Activated CD8-positive, alpha-beta memory T cell treated with anti-CD3 and anti-CD28 coated beads, Interleukin-2, amount 50 U/mL, for 48 hours (primary cell): ENCODE measurements around the gene IFNLR1.
A peak's percentile ranks its signal among the peaks of the same experiment; 100 is the strongest.

ENCODE experiments used
- DNase-seq: peaks from one replicate; pipeline ENCODE4 v3.0.0-alpha.2; 2020

IFNLR1 gene

DNA sequence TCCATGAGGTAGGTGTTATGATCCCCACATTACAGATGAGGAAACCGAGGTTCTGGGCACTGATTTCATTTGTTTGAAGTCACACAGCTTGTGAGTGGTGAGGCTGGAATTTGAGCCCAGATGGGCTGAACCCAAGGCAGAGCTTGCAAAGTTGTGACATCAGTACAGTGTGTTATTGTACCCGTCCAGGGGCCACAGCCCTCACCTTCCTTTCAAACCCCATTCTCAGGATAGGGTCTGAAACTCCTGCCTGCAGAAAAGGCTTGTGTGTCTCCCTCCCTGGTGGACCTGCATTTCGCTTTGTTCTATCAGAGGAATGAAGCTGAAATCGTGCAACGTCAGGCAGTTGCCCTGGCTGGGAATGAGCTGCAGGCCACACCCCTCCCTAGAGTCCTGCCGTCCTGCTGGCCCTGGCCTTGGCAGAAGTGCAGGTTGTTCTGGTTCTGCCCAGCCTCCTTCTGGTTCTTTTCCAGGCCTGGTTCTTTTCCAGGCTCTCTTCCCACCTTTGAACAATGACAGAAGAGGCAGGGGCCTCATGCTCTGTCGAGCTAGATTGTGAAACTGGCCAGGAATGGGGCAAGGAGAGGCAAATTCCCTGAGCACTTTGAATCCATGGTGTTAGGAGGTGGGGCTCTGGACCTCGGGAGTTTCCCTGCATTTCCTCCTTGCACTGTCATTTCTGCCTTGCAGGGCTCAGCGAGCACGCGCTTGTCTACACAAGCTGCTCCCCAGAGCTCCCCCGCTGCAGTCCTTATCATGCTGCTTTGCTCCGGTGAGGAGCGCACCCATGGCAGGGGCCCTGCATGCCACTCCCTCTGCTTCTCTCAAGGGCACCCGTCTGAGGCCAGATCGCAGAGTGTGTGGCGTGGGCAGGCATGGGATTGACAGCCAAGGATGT is 67.0 kb downstream of the IFNLR1 start:
- no peak for DNase-seq

DNA sequence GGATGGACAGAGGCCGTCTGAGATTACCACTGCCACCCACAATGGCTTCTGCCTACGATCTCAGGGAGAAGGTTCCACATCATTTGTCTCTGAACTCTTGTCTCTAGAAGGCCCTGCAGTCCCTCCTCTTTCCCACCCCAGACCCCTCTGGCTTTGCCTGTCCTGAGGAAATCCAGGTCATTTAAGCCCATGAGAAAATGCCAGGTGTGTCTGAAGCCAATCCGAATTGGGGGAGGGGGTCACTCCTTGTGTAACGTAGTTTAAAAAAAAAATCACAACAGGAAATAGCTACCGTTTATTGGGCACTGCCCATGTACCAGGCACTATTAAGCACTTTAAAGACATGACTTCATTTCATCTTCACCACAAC is 67.6 kb downstream of the IFNLR1 start:
- no peak for DNase-seq

DNA sequence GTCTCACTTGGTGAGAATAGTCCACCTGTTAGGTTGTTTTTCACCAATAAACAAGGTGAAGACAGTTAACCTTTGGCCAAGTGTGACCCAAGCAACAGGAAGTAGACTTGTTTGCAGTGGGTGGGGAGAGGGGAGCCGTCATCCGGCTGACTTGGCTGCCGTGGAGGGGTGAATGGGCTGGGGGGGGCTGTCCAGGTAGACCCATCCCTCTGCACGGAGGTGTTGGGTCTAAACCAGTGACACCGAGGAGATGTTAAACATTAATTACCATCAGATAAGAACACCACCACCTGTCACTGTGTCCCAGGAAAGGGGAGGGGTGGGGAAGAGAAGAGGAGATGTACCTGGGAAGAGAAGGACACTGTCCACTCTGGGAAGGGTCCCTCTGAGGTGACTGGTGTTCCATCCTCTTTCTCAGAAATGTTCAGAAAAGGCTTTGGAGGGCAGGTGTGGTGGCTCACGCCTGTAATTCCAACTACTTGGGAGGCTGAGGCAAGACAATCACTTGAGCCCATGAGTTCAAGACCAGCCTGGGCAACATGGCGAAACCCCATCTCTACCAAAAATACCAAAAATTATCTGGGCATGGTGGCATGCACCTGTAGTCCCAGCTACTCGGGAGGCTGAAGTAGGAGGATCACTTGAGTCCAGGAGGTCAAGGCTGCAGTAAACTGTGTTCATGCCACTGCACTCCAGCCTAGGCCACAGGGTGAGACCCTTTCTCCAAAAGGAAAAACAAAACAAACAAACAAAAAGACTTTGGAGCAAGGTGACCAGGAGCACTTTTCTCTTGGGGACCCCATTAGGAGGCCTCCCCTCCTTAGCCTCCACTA is 68.5 kb downstream of the IFNLR1 start:
- no peak for DNase-seq

DNA sequence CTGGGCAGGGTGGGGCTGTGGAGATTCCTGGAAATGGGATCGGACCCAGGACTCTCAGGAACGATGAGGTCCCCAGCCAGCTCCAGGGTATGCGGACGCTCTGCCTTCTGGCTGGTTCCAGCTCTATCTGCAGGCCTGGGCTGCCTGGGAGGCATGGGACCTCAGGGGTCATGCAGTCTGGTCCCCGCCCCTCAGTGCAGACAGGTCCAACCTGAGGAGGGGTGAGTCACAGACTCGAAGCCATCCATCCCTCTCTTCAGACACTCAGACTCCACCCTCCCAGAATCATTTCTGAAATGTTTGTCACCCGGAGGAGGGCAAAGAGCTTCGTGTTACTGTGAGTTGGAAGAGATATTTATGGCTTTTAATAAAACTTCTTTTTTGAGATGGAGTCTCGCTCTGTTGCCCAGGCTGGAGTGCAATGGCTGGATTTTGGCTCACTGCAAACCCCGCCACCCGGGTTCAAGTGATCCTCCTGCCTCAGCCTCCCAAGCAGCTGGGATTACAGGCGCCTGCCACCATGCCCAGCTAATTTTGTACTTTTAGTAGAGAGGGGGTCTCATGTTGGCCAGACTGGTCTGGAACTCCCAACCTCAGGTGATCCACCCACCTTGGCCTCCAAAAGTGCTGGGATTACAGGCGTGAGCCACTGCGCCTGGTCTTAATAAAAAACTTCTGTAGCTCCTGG is 69.2 kb downstream of the IFNLR1 start:
- DNase-seq = no peak

DNA sequence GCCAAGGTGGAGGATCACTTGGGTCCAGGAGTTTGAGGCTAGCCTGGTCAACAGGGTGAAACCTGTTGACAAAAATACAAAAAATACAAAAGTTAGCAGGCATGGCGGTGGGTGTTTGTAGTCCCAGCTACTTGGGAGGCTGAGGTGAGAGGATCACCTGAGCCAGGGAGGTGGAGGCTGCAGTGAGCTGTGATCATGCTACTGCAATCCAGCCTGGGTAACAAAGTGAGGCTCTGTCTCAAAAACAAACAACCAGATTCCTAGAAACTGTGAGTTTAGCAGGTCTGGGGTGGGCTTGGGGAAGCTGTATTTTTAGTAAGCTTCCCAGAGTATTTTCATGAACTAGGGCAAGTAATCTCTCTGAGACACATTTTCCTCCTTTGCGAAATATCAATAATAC is 70.0 kb downstream of the IFNLR1 start:
- DNase-seq = no peak

DNA sequence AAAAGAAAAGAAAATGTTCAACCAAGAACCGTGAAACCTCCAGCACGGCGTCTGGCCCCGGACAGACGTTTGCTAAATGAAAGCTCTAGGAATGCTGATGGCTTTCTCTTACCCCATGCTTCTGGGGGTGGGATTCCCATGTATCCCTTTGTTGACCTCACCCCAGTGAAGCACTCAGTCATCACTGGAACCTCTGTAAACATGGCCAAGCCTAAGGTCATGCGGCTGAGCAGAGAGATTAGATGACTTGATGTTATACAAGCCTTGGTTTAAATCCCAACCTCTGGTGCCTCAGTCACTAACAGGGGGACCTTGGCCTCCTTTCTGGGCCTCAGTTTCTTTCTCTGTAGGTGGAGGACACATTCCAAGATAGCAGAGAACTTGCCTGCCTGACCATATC is 72.3 kb downstream of the IFNLR1 start:
- no peak for DNase-seq

DNA sequence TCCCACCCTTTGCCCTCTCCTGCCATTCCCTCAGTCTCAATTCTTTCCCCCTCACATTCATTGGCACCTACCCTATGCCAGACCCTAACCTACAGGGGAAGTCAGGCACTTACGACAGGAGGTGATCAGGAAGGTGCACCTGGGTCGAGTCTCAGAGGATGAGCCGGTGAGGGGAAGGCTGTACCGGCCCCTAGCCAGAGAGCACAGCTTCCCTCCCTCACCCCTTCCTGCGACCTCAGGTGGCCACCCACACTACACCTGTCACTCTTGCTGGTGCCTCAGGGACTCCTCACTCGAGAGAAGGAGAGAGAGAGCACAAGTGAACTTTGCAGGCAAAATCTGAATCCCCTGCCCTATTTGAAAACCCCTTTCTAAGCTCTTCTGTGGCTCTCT is 73.5 kb downstream of the IFNLR1 start:
- DNase-seq = no peak

DNA sequence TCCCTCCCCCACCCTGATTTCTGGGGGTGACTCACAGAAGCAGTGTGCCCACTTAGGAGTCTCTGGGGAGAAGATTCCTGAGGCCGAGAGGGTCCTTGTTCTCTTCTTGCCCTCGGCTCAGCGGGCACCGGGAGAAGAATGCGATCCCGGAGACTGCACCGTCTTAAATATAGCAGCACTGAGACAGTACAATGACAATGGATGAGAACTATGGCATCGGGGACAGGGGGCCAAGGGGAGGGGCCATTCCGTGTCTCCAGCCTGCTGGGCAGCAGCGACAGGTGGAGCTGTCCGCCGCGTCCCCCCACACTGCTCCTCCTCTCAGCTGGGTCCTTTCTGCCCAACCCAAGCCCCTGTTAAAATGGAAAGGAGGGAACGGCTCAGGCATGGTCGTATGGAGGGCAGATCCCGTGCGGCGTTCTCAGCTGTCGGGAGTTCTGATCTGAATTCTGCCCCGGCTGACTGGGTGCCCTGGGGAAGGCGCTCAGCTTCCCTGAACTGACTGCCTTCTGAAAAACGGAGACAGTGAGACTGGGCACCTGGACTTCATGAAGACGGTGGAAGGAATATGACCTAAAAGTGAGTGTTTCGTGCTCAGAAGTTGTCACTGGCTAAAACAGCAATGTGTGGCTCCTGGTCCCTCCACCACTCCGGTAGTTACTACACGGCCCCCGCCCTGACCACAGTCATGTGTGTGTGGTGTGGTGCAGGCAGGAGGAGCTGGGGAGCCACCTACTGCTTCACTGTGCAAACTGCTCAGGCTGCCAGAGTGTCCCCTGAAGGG is 74.9 kb downstream of the IFNLR1 start, which contains the start of gene MYOM3:
Gene MYOM3 (minus strand): TSS at position 140 of the 784 bp plus-strand sequence. CDS start 3,499 bp downstream, outside the sequence.
- DNase-seq = peak; percentile 81

DNA sequence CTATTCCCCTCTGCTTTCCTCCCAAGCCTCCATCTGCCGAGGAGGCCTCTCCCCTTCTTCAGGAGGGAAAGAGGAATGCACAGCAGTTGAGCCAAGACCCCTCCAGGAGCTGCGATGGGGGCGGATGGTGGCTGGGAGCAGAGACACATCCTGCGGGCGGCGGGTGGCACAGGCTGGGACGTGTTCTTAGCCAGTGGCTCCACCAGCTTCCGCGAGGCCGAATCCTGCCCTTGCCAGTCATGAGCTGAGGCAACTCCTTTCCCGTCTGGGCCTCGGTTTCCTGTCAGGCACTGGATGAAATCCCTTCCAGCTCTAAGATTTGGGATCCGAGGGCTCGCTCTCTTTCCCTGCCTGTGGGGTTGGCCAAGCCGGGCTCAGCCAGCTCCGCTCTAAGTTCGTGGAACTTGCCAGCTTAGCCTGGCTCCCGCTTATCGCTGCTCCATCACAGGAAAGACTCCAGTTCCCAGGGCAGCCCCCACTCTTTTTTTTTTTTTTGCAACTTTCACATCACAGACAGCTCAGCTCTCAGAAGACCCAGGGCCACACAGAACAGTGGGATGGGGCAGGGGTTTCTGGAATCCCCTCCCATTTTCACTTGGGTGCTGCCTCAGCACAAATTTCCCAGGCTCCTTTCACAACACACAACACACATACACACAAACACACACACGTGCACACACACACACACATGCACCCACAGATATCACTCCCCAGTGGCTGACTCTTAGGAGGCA is 75.7 kb downstream of the IFNLR1 start:
- no peak for DNase-seq

DNA sequence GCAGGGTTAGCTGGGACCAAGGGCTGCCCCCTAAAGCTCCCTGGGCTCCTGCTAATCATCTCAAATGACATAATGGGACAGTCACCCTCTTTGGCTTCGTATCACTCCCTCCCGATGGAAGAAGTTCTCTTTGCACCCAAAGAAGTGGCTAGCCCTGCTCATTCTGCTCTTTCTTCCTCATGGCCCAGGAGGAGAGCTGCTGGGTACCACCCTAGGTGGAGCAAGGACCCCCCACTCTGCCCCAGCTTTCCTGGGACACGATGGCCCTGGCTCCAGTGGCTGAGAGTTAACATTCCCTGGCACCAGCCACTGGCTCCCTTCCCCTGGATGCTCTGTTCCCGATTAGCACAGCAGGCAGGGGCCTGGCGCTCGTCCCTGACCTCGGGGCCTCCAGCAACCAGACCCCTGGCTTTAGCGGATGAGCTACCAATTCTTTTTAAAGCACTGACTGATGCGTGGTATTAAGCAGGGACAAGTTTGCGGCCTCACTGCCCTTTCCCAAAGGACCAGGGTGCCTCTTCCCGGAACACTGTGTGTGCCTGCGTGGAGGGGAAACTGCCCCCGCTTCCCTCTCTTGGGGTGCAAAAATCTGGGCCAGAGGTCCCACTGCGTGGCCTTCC is 76.3 kb downstream of the IFNLR1 start:
- no peak for DNase-seq

DNA sequence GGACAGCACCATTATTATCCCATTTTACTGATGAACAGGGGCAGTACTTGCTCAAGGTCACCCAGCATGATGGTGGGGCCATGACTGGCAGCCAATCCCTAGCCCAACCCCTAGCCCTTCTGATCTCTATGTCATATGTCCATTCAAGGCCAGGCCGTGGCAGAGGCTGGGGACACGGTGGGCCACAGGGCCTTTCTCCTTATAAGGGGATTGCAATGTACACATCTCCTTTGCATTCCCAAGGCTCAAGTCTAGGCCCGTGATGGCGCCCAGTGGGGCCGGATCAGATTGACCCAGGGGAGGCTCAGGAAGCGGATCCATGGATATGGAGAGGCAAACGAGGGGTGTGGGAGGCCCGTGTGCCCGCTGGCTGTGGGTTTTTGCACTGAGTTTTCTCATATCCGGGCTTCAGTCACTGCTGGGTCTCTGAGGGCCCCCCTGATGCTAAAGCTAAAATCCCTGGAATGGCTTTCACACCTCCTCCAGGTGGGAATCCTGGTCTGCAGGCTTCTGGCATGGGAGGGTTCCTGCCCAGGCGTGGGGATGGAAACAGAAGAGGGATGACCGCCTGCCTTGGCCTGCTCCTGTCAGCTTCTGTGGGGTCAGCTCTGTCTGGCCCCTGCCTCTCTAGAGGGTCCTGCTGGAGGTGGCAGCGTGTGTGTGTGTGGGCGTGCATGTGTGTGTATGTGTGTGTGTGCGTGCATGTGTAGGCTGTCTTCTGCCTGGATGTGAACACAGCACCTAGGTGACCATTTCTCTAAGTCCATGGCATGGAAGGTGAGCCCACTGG is 77.2 kb downstream of the IFNLR1 start:
- DNase-seq = no peak

DNA sequence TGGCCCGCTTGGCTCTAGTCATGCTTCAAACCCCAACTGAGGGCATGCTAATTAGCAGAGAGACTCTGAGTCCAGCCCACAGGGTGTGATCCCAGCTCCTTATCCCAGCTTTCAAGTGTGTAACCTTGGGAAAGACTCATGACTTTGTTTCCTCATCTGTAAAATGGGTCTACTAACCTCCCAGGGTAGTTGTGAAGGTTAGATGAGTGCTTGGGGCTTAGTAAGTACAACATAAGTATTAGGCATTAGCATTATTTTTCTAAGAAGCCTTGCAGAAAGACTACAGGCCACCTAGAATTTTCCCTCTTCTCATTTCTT is 78.0 kb downstream of the IFNLR1 start:
- DNase-seq = no peak

DNA sequence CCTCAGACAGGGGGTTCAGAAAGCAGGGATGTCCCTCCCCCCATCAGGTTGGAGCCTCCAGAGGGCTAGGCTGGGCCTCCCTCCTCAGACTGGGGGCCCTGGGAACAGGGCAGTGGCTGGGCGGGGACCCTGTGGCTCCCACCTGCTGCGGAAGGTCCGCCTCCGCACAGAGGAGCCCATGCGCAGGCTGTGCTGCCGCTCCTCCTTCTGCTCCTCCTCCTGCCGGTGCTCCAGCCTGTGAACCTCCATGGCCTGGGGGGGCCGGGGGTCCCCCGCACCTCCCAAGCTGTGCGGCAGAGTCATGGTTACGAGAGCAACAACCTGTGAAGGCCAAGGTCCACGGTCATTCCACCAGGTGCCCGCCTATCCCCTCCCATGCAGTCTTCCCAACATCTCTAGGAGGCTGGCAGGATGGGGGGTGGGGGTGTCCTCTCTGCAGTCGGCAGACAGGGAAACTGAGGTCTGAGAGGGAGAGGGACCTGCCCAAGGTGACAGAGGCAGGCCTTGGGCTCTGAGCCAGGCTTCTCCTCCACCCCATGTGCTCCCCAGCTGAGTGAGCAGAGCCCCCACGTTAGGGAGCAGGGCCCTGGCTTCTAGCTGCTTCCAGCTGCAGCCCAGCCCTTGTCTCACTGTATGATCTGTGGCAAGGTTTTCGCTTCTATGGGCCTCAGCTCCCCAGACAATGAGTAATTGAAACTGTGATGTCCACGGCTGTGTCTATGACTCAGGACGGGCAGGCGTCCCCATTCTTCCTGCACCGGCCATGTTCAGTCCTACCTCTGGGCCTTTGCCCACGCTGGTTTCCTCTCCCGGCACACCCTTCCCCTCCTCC is 78.5 kb downstream of the IFNLR1 start:
- DNase-seq = no peak

DNA sequence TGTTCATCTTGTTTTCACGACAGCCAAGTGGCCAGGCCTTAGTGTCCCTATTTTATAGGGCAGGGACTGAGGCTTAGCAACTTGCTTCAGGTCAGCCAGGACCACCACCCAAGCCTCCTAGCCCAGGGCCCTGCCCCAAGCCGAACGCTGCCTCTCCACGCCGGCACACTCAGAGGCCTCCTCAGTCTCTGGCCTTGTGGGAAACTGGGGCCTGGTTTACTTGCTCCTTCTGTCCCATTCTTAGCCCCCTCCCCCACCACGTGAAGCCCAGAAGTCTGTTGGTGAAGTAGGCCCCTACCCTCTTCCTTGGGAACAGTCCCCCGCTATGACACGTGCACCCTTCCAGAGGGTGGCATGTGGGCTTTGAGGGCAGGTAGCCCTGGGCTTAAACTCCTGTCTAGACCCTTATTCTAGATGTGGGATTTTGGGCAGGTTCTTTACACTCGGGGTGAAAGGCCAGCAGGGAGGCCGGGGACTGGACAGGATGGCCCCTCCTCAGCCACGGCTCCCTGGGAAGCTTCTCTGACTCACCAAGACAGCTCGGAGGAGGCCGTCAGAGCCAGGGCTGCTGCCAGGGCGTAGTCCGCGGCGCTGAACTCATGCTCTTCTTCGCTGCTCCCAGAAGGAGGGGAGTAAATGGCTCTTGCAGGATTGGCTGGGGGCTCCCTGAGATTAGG is 79.5 kb downstream of the IFNLR1 start:
- no peak for DNase-seq

DNA sequence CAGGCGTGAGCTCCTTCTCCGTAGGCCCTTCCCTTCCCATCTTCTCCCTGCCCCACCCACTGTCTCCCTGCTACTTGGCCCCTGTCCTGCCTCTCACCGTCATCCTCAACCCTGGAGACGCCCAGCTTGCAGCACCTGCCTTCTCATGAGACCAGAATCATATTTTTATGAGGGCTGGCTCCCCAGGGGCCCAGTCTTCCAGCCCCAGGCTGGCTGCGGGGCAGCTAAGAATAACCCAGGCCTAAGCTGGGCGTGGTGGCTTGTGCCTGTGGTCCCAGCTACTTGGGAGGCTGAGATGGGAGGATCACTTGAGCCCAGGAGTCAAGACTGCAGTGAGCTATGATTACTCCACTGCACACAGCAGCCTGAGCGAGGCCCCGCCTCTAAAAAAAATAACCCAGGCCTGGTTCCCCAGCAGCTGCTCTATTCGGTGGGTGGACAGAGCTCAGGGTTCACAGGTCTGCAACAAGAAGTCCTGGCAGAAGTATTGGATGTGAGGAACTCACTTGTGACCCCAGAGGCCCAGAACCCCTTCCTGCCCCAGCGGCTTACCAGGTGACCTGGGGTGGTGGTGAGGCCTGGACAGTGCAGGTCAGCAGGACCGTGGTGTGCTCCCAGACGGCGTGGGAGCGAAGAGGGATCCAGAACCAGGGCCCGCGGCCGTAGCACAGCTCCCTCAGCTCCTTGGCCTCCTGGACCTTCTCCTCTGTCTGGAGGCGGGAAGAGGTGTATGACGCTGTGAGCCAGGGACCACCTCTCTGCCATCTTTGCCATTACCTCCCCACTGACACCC is 81.5 kb downstream of the IFNLR1 start:
- no peak for DNase-seq

DNA sequence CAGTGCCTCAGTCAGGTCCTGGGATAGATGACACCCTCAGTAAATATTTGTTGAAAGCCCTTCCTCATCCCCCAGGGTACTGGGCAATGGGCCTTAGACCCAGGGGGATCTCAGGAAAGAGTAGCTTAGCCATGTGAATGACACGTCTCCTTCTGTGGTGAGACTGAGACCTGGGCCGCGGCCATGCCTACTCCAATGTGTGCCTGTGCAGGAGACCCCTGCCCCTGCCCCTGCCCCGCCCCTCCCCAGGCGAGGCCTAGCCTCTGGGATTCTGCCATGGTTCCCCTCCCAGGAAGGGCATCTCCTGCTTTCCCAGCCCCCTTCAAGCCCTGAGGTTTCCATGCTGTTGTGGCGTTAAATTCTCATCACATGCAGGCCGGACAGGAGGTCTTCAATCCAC is 82.2 kb downstream of the IFNLR1 start:
- DNase-seq = no peak
